CD1c-positive myeloid dendritic cell (primary cell): ENCODE results near the gene NOS1AP.
A peak's percentile ranks its signal among the peaks of the same experiment; 100 is the strongest.
"Not testable (repeated sequence)": the region's sequence is repeated elsewhere in the genome, so short reads cannot be mapped to it uniquely, and the experiment has no call there.

Experiments
- DNase-seq: peaks from one replicate; pipeline ENCODE4 v3.0.0-alpha.2; 2016; ENCODE audit errors: extremely low spot score

Gene NOS1AP

DNA sequence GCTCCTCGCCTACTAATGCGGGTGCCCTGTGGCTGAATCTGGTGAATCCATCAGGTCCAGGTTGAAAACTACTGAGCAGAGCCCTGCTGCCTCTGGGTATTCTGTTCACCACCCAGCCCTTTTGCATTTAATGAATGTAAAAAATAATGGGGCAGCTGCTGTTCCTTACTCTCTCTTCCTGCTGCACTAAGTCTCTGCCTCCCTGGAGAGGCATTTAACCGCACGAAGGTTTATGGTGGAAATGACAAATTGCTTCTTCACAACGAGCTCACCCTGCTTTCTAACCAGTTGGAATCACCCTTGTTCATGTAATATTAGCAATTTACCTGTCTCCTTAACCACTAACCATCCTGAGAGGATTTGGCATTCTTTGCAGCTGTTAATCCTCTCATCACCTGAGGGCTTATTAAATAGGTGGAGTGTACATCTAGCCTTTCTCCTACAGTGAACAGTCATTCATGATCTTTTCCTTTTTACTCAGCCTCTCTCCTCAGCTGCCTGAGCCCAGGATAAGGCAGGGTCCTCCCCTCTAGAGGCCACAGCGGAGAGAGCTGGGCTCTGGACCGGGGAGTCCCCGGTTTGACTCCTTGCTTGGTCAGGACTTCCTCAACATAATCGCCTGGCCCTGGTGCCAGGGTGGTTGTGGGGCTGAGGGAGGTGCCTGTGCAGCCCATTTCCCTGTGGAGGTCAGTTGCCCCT, 97.6 kb downstream of the NOS1AP start:
- no peak for DNase-seq

- no peak for DNase-seq
Measured at GRCh38 chr1:162168261-162168660, 98.8 kb downstream of the NOS1AP start.

- no peak for DNase-seq
Measured at GRCh38 chr1:162169031-162169790, 99.7 kb downstream of the NOS1AP start.

- DNase-seq, result no peak
Measured at GRCh38 chr1:162171111-162171510, 101.6 kb downstream of the NOS1AP start.

DNA sequence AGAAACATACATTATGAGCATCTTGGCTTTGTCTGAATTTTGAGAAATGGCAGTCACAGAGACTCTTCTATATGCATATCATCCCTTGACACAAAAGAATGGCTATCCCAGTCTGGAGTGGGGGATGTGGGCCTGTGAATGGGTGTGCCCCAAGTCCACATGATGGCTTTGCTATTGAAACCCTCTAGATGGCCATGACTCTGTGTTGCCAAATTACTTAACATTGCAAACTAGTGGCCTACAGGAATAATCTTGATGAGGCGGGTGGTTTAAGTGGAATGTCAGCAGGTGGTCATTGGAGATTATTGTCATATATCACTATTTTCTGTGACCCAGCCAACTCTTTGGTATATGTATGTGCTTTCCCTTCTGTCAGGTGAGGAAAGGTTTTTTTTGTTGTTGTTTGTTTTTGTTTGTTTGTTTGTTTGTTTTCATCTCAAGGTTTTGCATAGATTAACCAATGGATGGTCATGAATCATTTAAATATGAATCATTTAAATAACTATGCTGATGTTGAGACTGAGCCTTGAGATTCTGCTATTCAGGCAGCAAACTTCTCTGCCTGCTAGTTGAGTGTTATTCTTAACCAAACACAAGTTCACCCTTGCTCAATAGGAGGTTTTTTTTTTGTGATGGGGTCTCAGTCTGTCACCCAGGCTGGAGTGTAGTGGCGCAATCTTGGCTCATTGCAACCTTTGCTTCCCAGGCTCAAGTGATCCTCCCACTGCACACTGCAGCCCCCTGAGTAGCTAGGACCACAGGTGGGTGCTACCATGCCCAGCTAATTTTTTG, 103.0 kb downstream of the NOS1AP start:
- DNase-seq, result no peak

DNA sequence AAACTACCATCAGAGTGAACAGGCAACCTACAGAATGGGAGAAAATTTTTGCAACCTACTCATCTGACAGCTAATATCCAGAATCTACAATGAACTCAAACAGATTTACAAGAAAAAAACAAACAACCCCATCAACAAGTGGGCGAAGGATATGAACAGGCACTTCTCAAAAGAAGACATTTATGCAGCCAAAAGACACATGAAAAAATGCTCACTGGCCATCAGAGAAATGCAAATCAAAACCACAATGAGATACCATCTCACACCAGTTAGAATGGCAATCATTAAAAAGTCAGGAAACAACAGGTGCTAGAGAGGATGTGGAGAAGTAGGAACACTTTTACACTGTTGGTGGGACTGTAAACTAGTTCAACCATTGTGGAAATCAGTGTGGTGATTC, 104.1 kb downstream of the NOS1AP start:
- not testable (repeated sequence) for DNase-seq

DNA sequence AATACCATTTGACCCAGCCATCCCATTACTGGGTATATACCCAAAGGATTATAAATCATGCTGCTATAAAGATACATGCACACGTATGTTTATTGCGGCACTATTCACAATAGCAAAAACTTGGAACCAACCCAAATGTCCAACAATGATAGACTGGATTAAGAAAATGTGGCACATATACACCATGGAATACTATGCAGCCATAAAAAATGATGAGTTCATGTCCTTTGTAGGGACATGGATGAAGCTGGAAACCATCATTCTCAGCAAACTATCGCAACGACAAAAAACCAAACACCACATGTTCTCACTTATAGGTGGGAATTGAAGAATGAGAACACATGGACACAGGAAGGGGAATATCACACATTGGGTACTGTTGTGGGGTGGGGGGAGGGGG, 104.5 kb downstream of the NOS1AP start:
- DNase-seq, result not testable (repeated sequence)

DNA sequence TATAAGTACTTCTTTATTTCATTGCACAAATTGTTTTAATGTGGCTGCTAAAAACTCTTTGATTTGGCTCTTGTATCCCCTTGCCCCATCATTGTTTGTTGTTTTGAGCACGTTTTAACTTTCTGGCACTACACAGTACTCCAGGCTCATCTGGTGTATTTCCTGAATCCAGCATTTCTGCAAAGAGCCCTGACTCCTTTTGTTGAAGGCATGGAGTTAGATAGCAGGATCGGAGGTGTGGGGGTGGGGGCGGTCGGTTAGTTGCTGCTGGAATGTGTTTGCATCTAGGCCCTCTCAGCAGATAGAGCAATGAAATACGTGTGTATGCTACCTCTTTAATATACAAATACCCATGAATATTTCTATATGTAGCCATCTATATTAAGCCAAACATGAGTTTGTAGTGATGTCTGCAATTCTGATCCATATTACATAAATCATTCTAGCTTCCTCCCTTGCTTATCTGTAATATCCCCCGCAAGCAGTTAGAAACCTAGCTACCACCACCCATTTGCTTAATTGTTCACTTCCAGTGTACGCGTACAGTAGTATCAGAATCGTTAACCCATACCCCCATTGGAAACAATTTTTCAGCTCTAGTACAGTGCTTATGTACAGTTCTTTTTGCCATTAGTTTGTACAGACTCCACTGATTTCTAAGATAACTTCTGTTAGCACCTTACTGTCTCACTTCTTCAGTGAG, 106.0 kb downstream of the NOS1AP start:
- DNase-seq, result no peak

GRCh38 chr1:162177126-162177525, 107.6 kb downstream of the NOS1AP start:
- peak; percentile 13 for DNase-seq

GRCh38 chr1:162178432-162178831, 108.9 kb downstream of the NOS1AP start:
- no peak for DNase-seq

- DNase-seq, result no peak
Measured at GRCh38 chr1:162179121-162179520, 109.6 kb downstream of the NOS1AP start.

DNA sequence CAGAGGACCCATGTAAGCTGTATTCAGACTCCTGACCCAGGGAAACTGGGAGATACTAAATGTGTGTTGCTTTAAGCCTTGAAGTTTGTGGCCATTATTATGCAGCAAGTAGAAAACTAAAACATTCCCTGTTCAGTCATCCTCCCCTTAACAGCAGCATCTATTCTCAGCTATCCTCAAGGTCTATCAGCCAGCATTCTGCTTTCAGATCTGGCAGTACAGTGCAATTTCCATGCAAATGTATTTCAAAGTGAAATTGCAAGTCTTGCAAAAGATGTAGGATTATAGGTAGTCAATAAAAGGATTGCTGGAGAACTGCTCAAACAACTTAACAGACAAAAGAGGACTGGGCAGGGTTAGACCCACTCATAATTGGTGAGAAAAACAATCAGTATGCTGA, 111.3 kb downstream of the NOS1AP start:
- no peak for DNase-seq

- no peak for DNase-seq
Measured at GRCh38 chr1:162182090-162182489, 112.6 kb downstream of the NOS1AP start.

DNA sequence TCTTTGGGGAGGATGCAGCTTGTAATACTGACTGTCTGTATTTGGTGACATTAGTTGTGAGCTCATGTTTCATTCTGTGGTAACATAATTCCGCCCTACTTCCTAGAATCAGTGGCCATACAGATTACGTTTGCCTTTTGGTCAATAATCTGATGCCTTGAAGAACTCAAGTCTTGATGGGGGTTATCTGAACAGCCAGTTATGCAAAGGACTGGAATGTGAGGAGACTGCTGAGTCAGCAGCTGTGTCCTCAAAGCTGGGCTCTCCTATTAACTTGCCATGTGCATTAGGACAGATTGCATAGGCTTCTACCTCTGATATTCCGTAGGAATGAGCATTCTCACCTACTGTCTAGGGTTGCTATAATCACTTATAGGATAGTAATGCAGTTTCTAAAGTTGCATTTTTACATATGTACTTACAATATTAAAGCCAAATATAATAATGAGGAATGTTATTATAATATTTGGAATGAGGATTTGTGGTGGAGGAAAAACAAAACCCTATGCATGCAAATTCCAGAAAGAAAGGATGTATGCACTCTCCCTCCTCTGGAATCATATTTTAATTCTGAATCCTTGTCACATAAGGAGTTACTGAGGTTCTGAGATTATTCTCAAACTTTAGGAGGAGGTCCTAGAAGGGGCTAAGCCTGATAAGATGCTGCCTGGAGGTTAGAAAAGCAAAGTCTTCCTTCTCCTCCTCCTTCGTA, 116.0 kb downstream of the NOS1AP start:
- DNase-seq, result no peak

DNA sequence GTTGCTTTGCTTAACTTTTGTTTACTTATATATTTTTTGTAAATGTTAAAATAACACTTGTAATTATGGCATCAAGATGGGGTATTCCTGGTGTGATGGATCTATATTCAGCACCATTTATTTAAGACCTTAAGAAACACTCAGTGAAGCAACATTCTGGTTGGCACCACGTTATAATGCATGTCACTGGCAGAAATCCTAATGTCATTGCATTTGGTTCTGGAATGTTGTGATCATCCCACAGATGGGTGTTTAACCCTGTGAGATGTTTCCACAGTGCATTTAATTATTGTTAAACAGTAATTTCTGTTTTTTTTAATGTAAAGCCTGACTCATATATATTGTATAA, 116.5 kb downstream of the NOS1AP start:
- no peak for DNase-seq

GRCh38 chr1:162186406-162186805, 116.9 kb downstream of the NOS1AP start:
- no peak for DNase-seq

GRCh38 chr1:162187687-162188276, 118.3 kb downstream of the NOS1AP start:
- DNase-seq, result no peak

DNA sequence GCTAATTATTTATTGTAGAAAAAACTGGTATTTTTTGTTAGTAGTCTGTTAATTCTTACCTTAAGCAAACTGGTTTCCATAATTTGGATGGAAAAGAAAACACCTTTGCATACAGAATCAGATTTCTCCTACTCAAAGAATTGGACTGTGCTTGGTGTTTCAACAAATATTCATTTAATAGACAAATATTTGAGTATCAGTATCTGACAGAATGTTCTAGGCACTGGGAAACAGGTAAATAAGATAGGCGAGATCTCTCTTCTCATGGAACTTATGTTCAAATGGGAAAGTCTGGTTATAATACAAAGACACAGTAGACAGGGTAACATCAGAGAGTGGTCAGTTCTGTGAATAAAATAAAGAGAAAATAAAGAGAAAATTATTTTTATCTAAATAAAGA, 119.9 kb downstream of the NOS1AP start:
- DNase-seq, result no peak

GRCh38 chr1:162191396-162192305, 122.2 kb downstream of the NOS1AP start:
- DNase-seq, result no peak

GRCh38 chr1:162192306-162192678, 122.8 kb downstream of the NOS1AP start:
- DNase-seq, result no peak
